AG08395 (cell line): ENCODE data around the gene PCDHGB3.
"Not testable (repeated sequence)": the region's sequence is repeated elsewhere in the genome, so short reads cannot be mapped to it uniquely, and the experiment has no call there.

Experiments
- DNase-seq: peaks from one replicate; pipeline ENCODE4 v3.0.0; 2012; ENCODE audit warnings: mixed read lengths, low spot score

Gene PCDHGB3

GRCh38 chr5:141369994-141370848 is at the start of gene PCDHGB3:
PCDHGB3 (plus strand) TSS chr5:141370242; CDS start chr5:141370395, 153 bp downstream.
- peak; percentile 69 for DNase-seq

DNA sequence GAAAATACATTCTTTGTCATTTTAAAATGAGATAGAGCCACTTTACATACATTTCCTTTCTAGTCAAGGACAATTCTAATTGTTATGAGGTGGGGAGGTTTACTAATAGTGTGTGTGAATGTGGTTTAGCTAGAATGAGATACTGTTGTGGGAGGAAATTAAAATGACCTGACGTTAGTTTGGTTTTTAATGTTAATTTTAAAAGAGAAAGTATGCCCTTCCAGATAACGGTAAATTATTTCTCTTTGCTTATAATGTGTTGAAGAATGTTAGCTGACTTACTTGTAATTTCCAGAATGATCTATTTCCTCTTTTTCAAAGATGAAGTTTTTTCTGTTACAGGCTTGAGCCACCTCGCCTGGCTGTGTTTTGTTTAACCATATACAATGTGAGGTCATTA is 47.8 kb upstream of the PCDHGB3 start:
- no peak for DNase-seq

GRCh38 chr5:141326088-141326854 is 43.8 kb upstream of the PCDHGB3 start:
- peak; percentile 81 for DNase-seq

GRCh38 chr5:141328231-141328630 is 41.8 kb upstream of the PCDHGB3 start:
- DNase-seq, result no peak

DNA sequence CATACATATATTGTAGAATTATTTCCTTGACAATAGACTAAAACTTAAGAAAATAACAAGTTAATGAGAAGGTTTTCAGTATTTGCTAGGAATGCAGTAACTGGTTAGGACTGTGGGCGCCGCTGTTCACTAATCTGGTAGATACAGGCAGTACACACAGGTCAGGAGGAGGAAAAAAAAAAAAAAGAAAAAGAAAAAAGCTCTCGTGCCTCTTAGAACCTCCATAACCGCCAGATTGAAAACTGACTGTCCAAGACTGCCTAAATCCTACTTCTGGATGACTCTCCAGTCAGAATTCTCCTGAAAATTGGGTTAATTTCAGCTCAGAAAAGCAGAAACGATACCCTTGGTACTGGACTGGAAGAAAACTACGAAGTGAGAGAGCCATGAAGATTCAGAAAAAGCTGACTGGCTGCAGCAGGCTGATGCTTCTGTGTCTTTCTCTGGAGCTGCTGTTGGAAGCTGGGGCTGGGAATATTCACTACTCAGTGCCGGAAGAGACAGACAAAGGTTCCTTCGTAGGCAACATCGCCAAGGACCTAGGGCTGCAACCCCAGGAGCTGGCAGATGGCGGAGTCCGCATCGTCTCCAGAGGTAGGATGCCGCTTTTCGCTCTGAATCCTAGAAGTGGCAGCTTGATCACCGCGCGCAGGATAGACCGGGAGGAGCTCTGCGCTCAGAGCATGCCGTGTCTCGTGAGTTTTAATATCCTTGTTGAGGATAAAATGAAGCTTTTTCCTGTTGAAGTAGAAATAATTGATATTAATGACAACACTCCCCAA is 39.6 kb upstream of the PCDHGB3 start, which contains the start of gene PCDHGA1:
Gene PCDHGA1, plus strand, starts transcription at position 216 of the 782 bp plus-strand sequence.
- peak; percentile 63 for DNase-seq

GRCh38 chr5:141332571-141332970 is 37.5 kb upstream of the PCDHGB3 start:
- DNase-seq, result not testable (repeated sequence)

GRCh38 chr5:141338538-141339306 is 31.3 kb upstream of the PCDHGB3 start, which contains the start of gene PCDHGA2:
PCDHGA2 (plus strand) TSS chr5:141338760.
- DNase-seq, result peak; percentile 54

GRCh38 chr5:141340781-141341354 is 29.2 kb upstream of the PCDHGB3 start:
- DNase-seq, result not testable (repeated sequence)

DNA sequence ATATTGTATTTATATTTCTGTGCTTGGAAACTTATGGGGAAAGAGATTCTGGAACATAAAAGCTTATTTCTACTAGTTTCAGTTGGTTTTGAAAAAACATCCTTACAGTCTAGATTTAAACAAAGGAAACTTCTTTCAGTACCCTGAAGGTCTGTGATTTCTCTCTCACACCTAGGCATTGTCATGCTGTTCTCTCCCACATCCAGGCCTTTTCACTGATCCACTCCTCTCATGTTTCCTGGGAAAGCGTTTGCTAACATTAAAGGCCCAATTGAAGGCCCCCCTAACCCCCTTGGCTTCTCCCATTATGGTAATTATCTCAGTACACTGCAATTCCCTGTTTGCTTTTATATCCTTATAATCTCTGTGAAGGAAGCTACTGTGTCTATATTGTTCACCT is 27.3 kb upstream of the PCDHGB3 start:
- DNase-seq, result no peak

- no peak for DNase-seq
These were observed 26.6 kb upstream of the PCDHGB3 start, which contains the start of gene PCDHGA3 for GRCh38 chr5:141343242-141343952. PCDHGA3 (plus strand) TSS chr5:141343829; CDS start chr5:141344034, 205 bp downstream.

GRCh38 chr5:141343953-141344463 is 26.0 kb upstream of the PCDHGB3 start:
- DNase-seq, result no peak

DNA sequence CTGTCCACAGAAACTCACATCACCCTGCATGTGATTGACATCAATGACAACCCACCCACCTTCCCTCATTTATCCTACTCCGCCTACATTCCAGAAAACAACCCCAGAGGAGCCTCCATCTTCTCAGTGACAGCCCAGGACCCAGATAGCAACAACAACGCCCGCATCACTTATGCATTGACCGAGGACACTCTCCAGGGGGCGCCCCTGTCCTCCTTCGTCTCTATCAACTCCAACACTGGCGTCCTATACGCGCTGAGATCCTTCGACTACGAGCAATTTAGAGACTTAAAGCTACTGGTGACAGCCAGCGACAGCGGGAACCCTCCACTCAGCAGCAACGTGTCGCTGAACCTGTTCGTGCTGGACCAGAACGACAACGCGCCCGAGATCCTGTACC is 24.7 kb upstream of the PCDHGB3 start:
- no peak for DNase-seq

DNA sequence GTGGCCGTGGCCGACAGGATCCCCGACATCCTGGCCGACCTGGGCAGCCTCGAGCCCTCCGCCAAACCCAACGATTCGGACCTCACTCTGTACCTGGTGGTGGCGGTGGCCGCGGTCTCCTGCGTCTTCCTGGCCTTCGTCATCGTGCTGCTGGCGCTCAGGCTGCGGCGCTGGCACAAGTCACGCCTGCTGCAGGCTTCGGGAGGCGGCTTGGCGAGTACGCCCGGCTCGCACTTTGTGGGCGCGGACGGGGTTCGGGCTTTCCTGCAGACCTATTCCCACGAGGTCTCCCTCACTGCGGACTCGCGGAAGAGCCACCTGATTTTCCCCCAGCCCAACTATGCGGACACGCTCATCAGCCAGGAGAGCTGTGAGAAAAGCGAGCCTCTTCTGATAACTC is 24.0 kb upstream of the PCDHGB3 start:
- not testable (repeated sequence) for DNase-seq

DNA sequence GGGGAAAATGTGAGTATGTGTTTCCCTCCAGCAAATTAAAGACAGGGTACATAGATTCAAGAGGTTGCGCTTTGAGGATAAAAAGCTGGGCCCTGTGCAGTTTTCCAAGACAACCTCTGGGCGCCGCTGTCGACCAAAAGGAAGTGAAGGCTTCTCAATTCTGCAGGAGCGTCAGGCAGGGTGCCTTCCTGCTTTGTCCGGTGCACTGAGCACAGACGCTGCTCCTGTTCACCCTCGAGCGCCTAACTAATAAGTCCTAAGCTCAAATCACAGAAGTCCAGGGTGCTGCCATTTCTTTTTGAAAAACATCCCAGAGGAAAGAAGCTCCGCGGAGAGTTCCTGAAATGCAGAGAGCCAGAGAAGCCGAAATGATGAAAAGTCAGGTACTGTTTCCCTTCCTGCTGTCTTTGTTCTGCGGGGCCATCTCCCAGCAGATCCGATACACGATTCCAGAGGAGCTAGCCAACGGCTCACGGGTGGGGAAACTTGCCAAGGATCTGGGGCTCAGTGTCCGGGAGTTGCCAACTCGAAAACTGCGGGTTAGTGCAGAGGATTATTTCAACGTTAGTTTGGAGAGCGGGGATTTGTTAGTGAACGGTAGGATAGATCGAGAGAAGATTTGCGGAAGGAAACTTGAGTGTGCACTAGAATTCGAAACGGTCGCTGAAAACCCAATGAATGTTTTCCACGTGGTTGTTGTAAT is 20.0 kb upstream of the PCDHGB3 start, which contains the start of gene PCDHGB1:
Gene PCDHGB1, plus strand, starts transcription at position 183 of the 703 bp plus-strand sequence. Its CDS starts 162 bp downstream, at position 345.
- peak; percentile 66 for DNase-seq

DNA sequence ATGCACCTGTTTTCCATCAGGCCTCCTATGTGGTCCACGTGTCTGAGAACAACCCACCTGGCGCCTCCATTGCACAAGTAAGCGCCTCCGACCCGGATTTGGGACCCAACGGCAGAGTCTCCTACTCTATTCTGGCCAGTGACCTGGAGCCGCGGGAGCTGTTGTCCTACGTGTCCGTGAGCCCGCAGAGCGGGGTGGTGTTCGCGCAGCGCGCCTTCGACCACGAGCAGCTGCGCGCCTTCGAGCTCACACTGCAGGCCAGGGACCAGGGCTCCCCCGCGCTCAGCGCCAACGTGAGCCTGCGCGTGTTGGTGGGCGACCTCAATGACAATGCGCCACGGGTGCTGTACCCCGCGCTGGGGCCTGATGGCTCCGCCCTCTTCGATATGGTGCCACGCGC is 18.5 kb upstream of the PCDHGB3 start:
- DNase-seq, result no peak

DNA sequence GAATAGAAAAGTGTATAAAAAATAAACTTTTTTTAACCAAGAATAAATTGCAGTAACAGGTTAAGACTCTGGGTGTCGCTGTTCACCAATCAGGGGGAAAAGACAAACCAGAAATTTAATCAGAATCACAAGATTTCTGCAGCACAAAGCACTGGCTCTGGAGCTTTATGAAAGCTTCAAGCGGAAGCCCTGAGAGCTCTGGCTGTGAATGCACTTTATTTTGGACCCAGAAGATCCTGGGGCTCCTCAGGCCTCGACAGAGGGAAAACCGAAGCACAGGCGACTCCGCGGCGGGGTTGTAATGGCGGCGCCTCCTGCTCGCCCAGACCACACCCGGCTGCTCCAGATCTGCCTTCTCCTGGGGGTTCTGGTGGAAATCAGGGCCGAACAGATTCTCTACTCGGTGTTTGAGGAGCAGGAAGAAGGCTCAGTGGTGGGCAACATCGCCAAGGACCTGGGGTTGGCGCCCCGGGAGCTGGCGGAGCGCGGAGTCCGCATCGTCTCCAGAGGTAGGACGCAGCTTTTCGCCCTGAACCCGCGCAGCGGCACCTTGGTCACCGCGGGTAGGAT is 15.1 kb upstream of the PCDHGB3 start, which contains the start of gene PCDHGA4:
Gene PCDHGA4, plus strand, starts transcription at position 122 of the 570 bp plus-strand sequence. Its CDS starts 87 bp downstream, at position 209.
- no peak for DNase-seq

DNA sequence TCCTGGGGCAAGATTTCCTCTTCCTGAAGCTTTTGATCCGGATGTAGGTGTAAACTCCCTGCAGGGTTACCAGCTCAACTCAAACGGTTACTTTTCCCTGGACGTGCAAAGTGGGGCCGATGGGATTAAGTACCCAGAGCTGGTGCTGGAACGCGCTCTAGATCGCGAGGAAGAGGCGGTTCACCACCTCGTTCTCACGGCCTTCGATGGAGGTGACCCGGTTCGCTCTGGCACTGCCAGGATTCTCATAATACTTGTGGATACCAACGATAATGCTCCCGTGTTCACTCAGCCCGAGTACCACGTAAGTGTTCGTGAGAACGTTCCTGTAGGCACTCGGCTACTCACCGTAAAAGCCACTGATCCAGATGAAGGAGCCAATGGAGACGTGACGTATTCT is 14.4 kb upstream of the PCDHGB3 start:
- no peak for DNase-seq

- DNase-seq, result no peak
These were observed 13.9 kb upstream of the PCDHGB3 start for GRCh38 chr5:141356133-141356532.

- DNase-seq, result no peak
These were observed 13.1 kb upstream of the PCDHGB3 start for GRCh38 chr5:141356950-141357349.
